ENCODE results near the gene UGT1A1. TPM values are rescaled to one million over a fixed set of nuclear protein-coding genes. Genes with fewer than 3 reads are reported as not detected.

Gene UGT1A1
- total and polyA plus RNA-seq, 9 of the 15 experiments (the other 6 are each of a cell fraction or from before 2014, with no cell fraction given) = not detected

DNA sequence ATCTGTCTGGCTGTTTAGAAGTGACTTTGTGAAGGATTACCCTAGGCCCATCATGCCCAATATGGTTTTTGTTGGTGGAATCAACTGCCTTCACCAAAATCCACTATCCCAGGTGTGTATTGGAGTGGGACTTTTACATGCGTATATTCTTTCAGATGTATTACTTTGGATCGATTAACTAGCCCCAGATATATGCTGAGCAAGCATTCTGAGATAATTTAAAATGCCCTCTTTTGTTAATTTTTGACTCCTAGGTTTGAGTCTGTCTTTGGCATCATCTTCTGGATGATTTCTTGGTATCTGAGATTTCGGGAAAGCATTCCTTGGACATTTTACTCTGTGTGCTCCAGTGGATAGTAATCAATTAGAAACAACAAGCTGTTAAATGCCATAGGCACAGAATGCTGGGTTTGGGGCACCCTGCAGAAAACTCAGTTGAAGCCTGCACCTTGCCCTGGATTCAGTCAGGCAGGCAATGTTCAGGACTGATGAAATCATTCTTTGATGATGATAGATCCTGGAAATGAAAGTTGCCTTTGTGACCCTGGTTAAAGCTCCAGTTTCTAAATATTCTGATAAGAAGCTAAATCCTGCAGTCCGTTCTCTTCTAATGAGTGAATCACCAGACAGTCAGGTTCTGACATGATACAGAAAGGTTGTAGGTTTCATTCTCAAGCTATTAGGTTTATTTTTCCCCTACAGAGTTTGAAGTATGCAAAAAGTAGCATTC is 1.1 kb downstream of the UGT1A1 start:
- no peaks in the 10 kb centered on the region for H3K4me1 ChIP-seq (replicated peaks in 1 of 2; ENCODE audit: control insufficient read depth in 2 of 2, insufficient read depth in 2 of 2, low read length in 2 of 2)
- DNase-seq (ENCODE audit: extremely low read depth in 1 of 4, low spot score in 3 of 4) (no peak), FAIRE-seq (no peak), ATAC-seq (no peak)
- no peak overlapping the region for H3K4me2 ChIP-seq (ENCODE audit: insufficient read depth, low read length)
- WGBS (ENCODE audit: insufficient coverage, low coverage, missing lambda C conversion rate) = 0% methylated on average over 3 of the region's 4 CpGs
- no peak overlapping the region for H2AFZ ChIP-seq (ENCODE audit: low read depth, low read length)
- H3K27me3 ChIP-seq (ENCODE audit: control insufficient read depth in 2 of 2, insufficient read depth in 2 of 2, low read length in 2 of 2) = peaks cover 0 to 10% of the 10 kb centered on the region in 2 experiments; a peak in 2 of 5 replicates
- no peaks in the 10 kb centered on the region for H3K79me2 ChIP-seq (ENCODE audit: control insufficient read depth, insufficient read depth, low read length)
- no peak overlapping the region for H3K9ac ChIP-seq (ENCODE audit: insufficient read depth in 1 of 2, low read depth in 2 of 2, low read length in 2 of 2)
- in situ Hi-C loops (cut with MboI) (no loop called here), intact Hi-C loops (cut with micrococcal nuclease) (no loop called here)
- no peak overlapping the region for H3K27ac ChIP-seq (ENCODE audit: extremely low read depth, low read depth, low read length)
- CTCF ChIA-PET (ENCODE audit: low intra/inter-chr PET ratio) = no interaction called here
- no peak overlapping the region for H3K4me3 ChIP-seq
- H4K20me1 ChIP-seq (replicated peaks; ENCODE audit: control insufficient read depth, insufficient read depth, low read length) = no peaks in the 10 kb centered on the region
- POLR2A ChIA-PET = interaction anchor here (1.0 kb wide), 1 partner anchor 10 kb away, joined by 3 read pairs; no protein-coding TSS in a partner anchor
- no TSS peak for BruUV-seq (replicated peaks)
- no peaks in the 10 kb centered on the region for H3K9me3 ChIP-seq (replicated peaks; ENCODE audit: control insufficient read depth, insufficient read depth, low read depth, low read length)
- H3K36me3 ChIP-seq (ENCODE audit: control insufficient read depth, insufficient read depth, low read length) = no peaks in the 10 kb centered on the region
- no peaks in the 10 kb centered on the region for H3K9me1 ChIP-seq (ENCODE audit: control insufficient read depth, insufficient read depth, low read length)
- TF ChIP-seq ZNF197 (CRISPR knock-in tag; IDR thresholded peaks at IDR 0.05; ENCODE audit: low read depth) (no peak), ZNF282 (CRISPR knock-in tag; IDR thresholded peaks at IDR 0.05) (no peak), POU5F1 (IDR thresholded peaks at IDR 0.05; ENCODE audit: borderline replicate concordance, low read depth, low read length, partially characterized antibody) (no peak), MBD2 (IDR thresholded peaks at IDR 0.05; ENCODE audit: borderline replicate concordance, low read depth) (no peak), MAFG (tag; conservative IDR thresholded peaks at IDR 0.05) (peak; percentile 44), ESRRB (CRISPR knock-in tag; IDR thresholded peaks at IDR 0.05; ENCODE audit: borderline replicate concordance) (no peak), MAFF (IDR thresholded peaks at IDR 0.05; ENCODE audit: low read length) (peak; percentile 57), POLR2AphosphoS5 (IDR thresholded peaks at IDR 0.05; ENCODE audit: control insufficient read depth, insufficient read depth, low read depth, low read length) (no peak), ZNF444 (CRISPR knock-in tag; IDR thresholded peaks at IDR 0.05) (no peak), ZNF316 (IDR thresholded peaks at IDR 0.05) (peak; percentile 56), ZNF165 (CRISPR knock-in tag; IDR thresholded peaks at IDR 0.05; ENCODE audit: borderline replicate concordance) (no peak), ZSCAN32 (CRISPR knock-in tag; IDR thresholded peaks at IDR 0.05) (no peak), ZNF507 (tag; conservative IDR thresholded peaks at IDR 0.05) (no peak), HMG20A (CRISPR knock-in tag; conservative IDR thresholded peaks at IDR 0.05) (no peak), ZNF707 (CRISPR knock-in tag; conservative IDR thresholded peaks at IDR 0.05) (no peak), ZSCAN29 (IDR thresholded peaks at IDR 0.05) (no peak), MAFK (IDR thresholded peaks at IDR 0.05; ENCODE audit: low read length) (peak; percentile 54; the same call in 1 of the 2 replicates), GABPB2 (CRISPR knock-in tag; conservative IDR thresholded peaks at IDR 0.05) (no peak), FOXK1 (CRISPR knock-in tag; IDR thresholded peaks at IDR 0.05; ENCODE audit: borderline replicate concordance) (no peak), RBM39 (optimal IDR thresholded peaks at IDR 0.05; ENCODE audit: low read depth, low read length) (no peak), C11orf30 (IDR thresholded peaks at IDR 0.05; ENCODE audit: low read depth) (peak; percentile 37; the same call in 1 of the 2 replicates), TARDBP (IDR thresholded peaks at IDR 0.05) (no peak)
- TF ChIP-seq, protein P1, sequence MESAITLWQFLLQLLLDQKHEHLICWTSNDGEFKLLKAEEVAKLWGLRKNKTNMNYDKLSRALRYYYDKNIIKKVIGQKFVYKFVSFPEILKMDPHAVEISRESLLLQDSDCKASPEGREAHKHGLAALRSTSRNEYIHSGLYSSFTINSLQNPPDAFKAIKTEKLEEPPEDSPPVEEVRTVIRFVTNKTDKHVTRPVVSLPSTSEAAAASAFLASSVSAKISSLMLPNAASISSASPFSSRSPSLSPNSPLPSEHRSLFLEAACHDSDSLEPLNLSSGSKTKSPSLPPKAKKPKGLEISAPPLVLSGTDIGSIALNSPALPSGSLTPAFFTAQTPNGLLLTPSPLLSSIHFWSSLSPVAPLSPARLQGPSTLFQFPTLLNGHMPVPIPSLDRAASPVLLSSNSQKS (CRISPR knock-in tag; IDR thresholded peaks at IDR 0.05) = no peak
- TF ChIP-seq, protein P2, sequence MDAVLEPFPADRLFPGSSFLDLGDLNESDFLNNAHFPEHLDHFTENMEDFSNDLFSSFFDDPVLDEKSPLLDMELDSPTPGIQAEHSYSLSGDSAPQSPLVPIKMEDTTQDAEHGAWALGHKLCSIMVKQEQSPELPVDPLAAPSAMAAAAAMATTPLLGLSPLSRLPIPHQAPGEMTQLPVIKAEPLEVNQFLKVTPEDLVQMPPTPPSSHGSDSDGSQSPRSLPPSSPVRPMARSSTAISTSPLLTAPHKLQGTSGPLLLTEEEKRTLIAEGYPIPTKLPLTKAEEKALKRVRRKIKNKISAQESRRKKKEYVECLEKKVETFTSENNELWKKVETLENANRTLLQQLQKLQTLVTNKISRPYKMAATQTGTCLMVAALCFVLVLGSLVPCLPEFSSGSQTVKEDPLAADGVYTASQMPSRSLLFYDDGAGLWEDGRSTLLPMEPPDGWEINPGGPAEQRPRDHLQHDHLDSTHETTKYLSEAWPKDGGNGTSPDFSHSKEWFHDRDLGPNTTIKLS (IDR thresholded peaks at IDR 0.05; ENCODE audit: borderline replicate concordance, low read depth) = no peak
